Activated CD4-positive, alpha-beta T cell treated with anti-CD3 and anti-CD28 coated beads for 24 hours (primary cell): ENCODE measurements around the gene RGS10.
"Not testable (repeated sequence)": the region's sequence is repeated elsewhere in the genome, so short reads cannot be mapped to it uniquely, and the experiment has no call there.

Source experiments
- DNase-seq, 2 donors: peaks; one replicate each; pipeline ENCODE4 v3.0.0-alpha.2; 2020; ENCODE audit warnings: low read depth in 2 of 2

The RGS10 gene

GRCh38 chr10:119538632-119539358 lies 3.7 kb downstream of the RGS10 start:
- no peak for DNase-seq

- DNase-seq = no peak
Measured at GRCh38 chr10:119537953-119538630, 4.4 kb downstream of the RGS10 start.

- DNase-seq = no peak
Measured at GRCh38 chr10:119536508-119537025, 6.0 kb downstream of the RGS10 start.

- DNase-seq = no peak
Measured at GRCh38 chr10:119535837-119536507, 6.5 kb downstream of the RGS10 start.

- no peak for DNase-seq
Measured at GRCh38 chr10:119535305-119535704, 7.2 kb downstream of the RGS10 start.

- DNase-seq = no peak
Measured at GRCh38 chr10:119533473-119533872, 9.0 kb downstream of the RGS10 start.

- DNase-seq = not testable (repeated sequence)
Measured at GRCh38 chr10:119532791-119533190, 9.7 kb downstream of the RGS10 start.

- DNase-seq = not testable (repeated sequence)
Measured at GRCh38 chr10:119532251-119532650, 10.3 kb downstream of the RGS10 start.

GRCh38 chr10:119531067-119531466 lies 11.5 kb downstream of the RGS10 start:
- no peak for DNase-seq

GRCh38 chr10:119528663-119529237 lies 13.8 kb downstream of the RGS10 start:
- not testable (repeated sequence) for DNase-seq

- DNase-seq = no peak
Measured at GRCh38 chr10:119526621-119527592, 15.6 kb downstream of the RGS10 start.

- no peak for DNase-seq
Measured at GRCh38 chr10:119526149-119526548, 16.4 kb downstream of the RGS10 start.

- DNase-seq = no peak
Measured at GRCh38 chr10:119525116-119525515, 17.4 kb downstream of the RGS10 start.

GRCh38 chr10:119524720-119525070 lies 17.8 kb downstream of the RGS10 start:
- no peak for DNase-seq

GRCh38 chr10:119523895-119524719 lies 18.4 kb downstream of the RGS10 start:
- no peak for DNase-seq

GRCh38 chr10:119522747-119523426 lies 19.6 kb downstream of the RGS10 start:
- no peak for DNase-seq

- no peak for DNase-seq
Measured at GRCh38 chr10:119521443-119522204, 20.9 kb downstream of the RGS10 start.

- no peak for DNase-seq
Measured at GRCh38 chr10:119520283-119520682, 22.2 kb downstream of the RGS10 start.

- DNase-seq = no peak
Measured at GRCh38 chr10:119518936-119519335, 23.6 kb downstream of the RGS10 start.
